HCT116 (cell line): Measurements from ENCODE around the gene CEP112. TPM values are rescaled to one million over a fixed set of nuclear protein-coding genes. Genes with fewer than 3 reads are reported as not detected.

Experiments used
- ATAC-seq: fragments of 200-7000 bp; cut with Tn5 transposase; 2 replicates; pipeline ENCODE4 v1.9.1; 2020; ENCODE audit warnings: mild to moderate bottlenecking, moderate library complexity
- BruUV-seq: library from RNA; stranded (reverse); fragments of 400-500 nt; replicated peaks from 2 replicates; lab custom pipeline; 2021; lab: Mats Ljungman, UMichigan
- CTCF ChIA-PET: fragments of 300-600 bp; sonication (Branson Sonifier 250); formaldehyde crosslinking; loops from one replicate; lab custom pipeline; 2021; ENCODE audit warnings: antibody characterized with exemption; lab: Charles Lee
- POLR2A ChIA-PET: fragments of 300-600, 350-600 bp; sonication (Branson Sonifier 250); formaldehyde crosslinking; loops from one replicate; lab custom pipeline; 2021; ENCODE audit warnings: antibody characterized with exemption; lab: Charles Lee
- RAD21 ChIA-PET, 2 experiments: fragments of 300-600 bp; sonication (Branson Sonifier 250); formaldehyde crosslinking; loops; one replicate each; lab custom pipeline; 2023; ENCODE audit warnings: low total read pairs in 2 of 2; ENCODE audit not compliant: uncharacterized antibody in 2 of 2, unreplicated experiment in 2 of 2, low non-redundant PET in 1 of 2; lab: Charles Lee
- DNase-seq: peaks from one replicate; pipeline ENCODE4 v3.0.0-alpha.2; 2010; ENCODE audit warnings: low read depth, low spot score
- H2AFZ ChIP-seq: fragments of 200-600 bp; shearing (Covaris generic), sonication (generic); 2 replicates; pipeline ENCODE4 v1.6.1; 2017; ENCODE audit warnings: low read depth, mixed run types, mixed read lengths, antibody characterized with exemption, low read length; ENCODE audit not compliant: poor library complexity, severe bottlenecking
- H3K27ac ChIP-seq: 2 replicates; pipeline ENCODE4 v1.5.1; 2012; ENCODE audit warnings: low read depth, low read length
- H3K27me3 ChIP-seq: fragments of 200-600 bp; sonication (generic); 2 replicates; pipeline ENCODE4 v1.6.1; 2016; ENCODE audit warnings: mixed run types, low read length, mixed read lengths; ENCODE audit not compliant: insufficient read depth
- H3K36me3 ChIP-seq, 2 experiments: fragments of 200-500 bp in 1 of 2; fragments of 200-600 bp in 1 of 2; sonication (Bioruptor generic) in 1 of 2; sonication (generic) in 1 of 2; 2 replicates each; pipeline versions ENCODE4 v1.5.1 to v1.6.1; 2014 to 2016; ENCODE audit warnings: low read length in 2 of 2, inconsistent platforms in 1 of 2, mixed read lengths in 1 of 2, mixed run types in 1 of 2; ENCODE audit not compliant: insufficient read depth in 2 of 2, control insufficient read depth in 1 of 2
- H3K4me1 ChIP-seq, 2 experiments: fragments of 200-600 bp in 1 of 2; sonication (generic) in 1 of 2; 2 replicates each; pipeline versions ENCODE4 v1.5.1 to v1.6.1; 2012 to 2017; ENCODE audit warnings: low read length in 2 of 2, inconsistent platforms in 1 of 2, mild to moderate bottlenecking in 1 of 2, mixed read lengths in 1 of 2, mixed run types in 1 of 2, moderate library complexity in 1 of 2; ENCODE audit not compliant: insufficient read depth in 2 of 2, control insufficient read depth in 1 of 2
- H3K4me2 ChIP-seq: fragments of 200-600 bp; sonication (generic); 2 replicates; pipeline ENCODE4 v1.6.1; 2017; ENCODE audit warnings: mixed run types, low read length, mixed read lengths
- H3K4me3 ChIP-seq, 2 experiments: fragments of 200-600 bp in 1 of 2; sonication (generic) in 1 of 2; replicated peaks in 1 of 2; 2 replicates each; pipeline ENCODE4 v1.5.1; 2011 to 2016; ENCODE audit warnings: low read length in 2 of 2, control low read depth in 1 of 2, low read depth in 1 of 2, mild to moderate bottlenecking in 1 of 2, mixed read lengths in 1 of 2, mixed run types in 1 of 2
- H3K79me2 ChIP-seq: fragments of 200-600 bp; sonication (generic); 2 replicates; pipeline ENCODE4 v1.6.1; 2017; ENCODE audit warnings: mild to moderate bottlenecking, mixed run types, low read length, moderate library complexity, mixed read lengths; ENCODE audit not compliant: insufficient read depth
- H3K9ac ChIP-seq: fragments of 200-600 bp; sonication (generic); 2 replicates; pipeline ENCODE4 v1.6.1; 2016; ENCODE audit warnings: low read length, mixed read lengths
- H3K9me2 ChIP-seq: fragments of 200-600 bp; sonication (generic), shearing (Covaris generic); 2 replicates; pipeline ENCODE4 v1.6.1; 2017; ENCODE audit warnings: mixed run types, mild to moderate bottlenecking, moderate library complexity; ENCODE audit not compliant: insufficient read depth
- H3K9me3 ChIP-seq, 2 experiments: fragments of 200-500 bp in 1 of 2; fragments of 200-600 bp in 1 of 2; sonication (Bioruptor generic) in 1 of 2; sonication (generic) in 1 of 2; 2 replicates each; pipeline ENCODE4 v1.6.1; 2014 to 2017; ENCODE audit warnings: low read length in 2 of 2, mixed read lengths in 2 of 2, inconsistent platforms in 1 of 2, low read depth in 1 of 2, mild to moderate bottlenecking in 1 of 2, mixed run types in 1 of 2, moderate library complexity in 1 of 2; ENCODE audit not compliant: control insufficient read depth in 1 of 2, insufficient read depth in 1 of 2
- H4K20me1 ChIP-seq: fragments of 200-600 bp; sonication (generic), shearing (Covaris generic); 2 replicates; pipeline ENCODE4 v1.6.1; 2017; ENCODE audit warnings: mixed run types, mild to moderate bottlenecking, moderate library complexity; ENCODE audit not compliant: insufficient read depth
- CBX3 ChIP-seq: IDR thresholded peaks from 2 replicates; pipeline ENCODE4 v1.6.1; 2012; ENCODE audit warnings: low read depth
- CEBPB ChIP-seq: IDR thresholded peaks from 2 replicates; pipeline ENCODE4 v1.6.1; 2012; ENCODE audit warnings: low read depth
- EGR1 ChIP-seq: IDR thresholded peaks from 2 replicates; pipeline ENCODE4 v1.6.1; 2012; ENCODE audit warnings: low read depth
- ELF1 ChIP-seq: IDR thresholded peaks from 2 replicates; pipeline ENCODE4 v1.6.1; 2012; ENCODE audit warnings: low read depth, borderline replicate concordance
- EZH2phosphoT487 ChIP-seq: fragments of 200-600 bp; IDR thresholded peaks from 2 replicates; pipeline ENCODE4 v1.6.1; 2018; ENCODE audit warnings: antibody characterized with exemption, borderline replicate concordance
- FOSL1 ChIP-seq: IDR thresholded peaks from 2 replicates; pipeline ENCODE4 v1.6.1; 2012; ENCODE audit warnings: low read depth
- JUND ChIP-seq: IDR thresholded peaks from 2 replicates; pipeline ENCODE4 v1.6.1; 2012
- POLR2A ChIP-seq: IDR thresholded peaks from 2 replicates; pipeline ENCODE4 v1.7.0; 2011; ENCODE audit warnings: borderline replicate concordance; ENCODE audit not compliant: insufficient read depth, insufficient read length; ENCODE audit errors: extremely low read depth
- POLR2AphosphoS5 ChIP-seq: IDR thresholded peaks from 2 replicates; pipeline ENCODE4 v1.6.1; 2011; ENCODE audit warnings: mild to moderate bottlenecking, low read depth, low read length, moderate library complexity
- SIN3A ChIP-seq: IDR thresholded peaks from 2 replicates; pipeline ENCODE4 v1.6.1; 2012; ENCODE audit warnings: low read depth
- TCF7L2 ChIP-seq: IDR thresholded peaks from 2 replicates; pipeline ENCODE4 v1.7.0; 2011; ENCODE audit warnings: borderline replicate concordance, inconsistent platforms; ENCODE audit not compliant: insufficient read depth, insufficient read length; ENCODE audit errors: extremely low read depth
- YY1 ChIP-seq: IDR thresholded peaks from 2 replicates; pipeline ENCODE4 v1.6.1; 2011; ENCODE audit warnings: low read length, low read depth, moderate library complexity, mild to moderate bottlenecking; ENCODE audit not compliant: insufficient replicate concordance; ENCODE audit errors: extremely low read depth
- ZBTB33 ChIP-seq: IDR thresholded peaks from 2 replicates; pipeline ENCODE4 v1.6.1; 2011; ENCODE audit warnings: mild to moderate bottlenecking, low read length, moderate library complexity; ENCODE audit not compliant: insufficient replicate concordance; ENCODE audit errors: extremely low read depth
- ZFX ChIP-seq: fragments of 450-650 bp; IDR thresholded peaks from 2 replicates; pipeline ENCODE4 v1.6.1; 2017
- ZNF274 ChIP-seq: fragments of 200-500 bp; sonication (Bioruptor generic); IDR thresholded peaks from 2 replicates; pipeline ENCODE4 v1.6.1; 2014; ENCODE audit warnings: mild to moderate bottlenecking, low read depth, low read length, inconsistent platforms
- intact Hi-C: fragments of 100-400 bp; cut with micrococcal nuclease; formaldehyde crosslinking; loops from 2 replicates; pipeline ENCODE4 v1.10.0; 2022
- total RNA-seq: library from RNA; stranded (reverse); gene quantifications from one replicate; pipeline ENCODE4 v1.2.1, GENCODE V29; 2021; ENCODE audit not compliant: unreplicated experiment
- TF ChIP-seq, protein P1 (sequence below): IDR thresholded peaks from 2 replicates; pipeline ENCODE4 v1.6.1; 2012

CEP112 gene
- total RNA-seq, 1 experiment from 2014 or later = 10.9 TPM

DNA sequence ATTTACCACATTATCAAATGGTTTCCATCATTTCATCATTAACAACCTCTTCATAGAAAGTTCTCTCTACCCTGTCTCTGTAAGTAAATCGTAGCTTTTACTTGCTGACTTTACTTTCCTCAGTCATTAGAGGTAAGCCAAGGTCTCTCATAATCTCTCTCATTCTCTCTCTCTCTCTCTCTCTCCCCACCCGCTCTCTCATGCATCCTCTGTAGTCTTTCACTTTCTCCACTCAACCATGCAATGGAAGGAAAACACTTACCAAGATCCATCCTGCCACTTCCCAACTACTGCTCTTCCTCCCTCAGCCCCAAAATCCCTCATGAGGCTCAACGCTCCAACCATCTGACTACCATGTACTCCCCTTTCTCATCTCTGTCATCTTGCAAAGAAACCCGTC is 6.1 kb downstream of the CEP112 start:
- no peak for TF ChIP-seq EZH2phosphoT487
- TF ChIP-seq, protein P1, sequence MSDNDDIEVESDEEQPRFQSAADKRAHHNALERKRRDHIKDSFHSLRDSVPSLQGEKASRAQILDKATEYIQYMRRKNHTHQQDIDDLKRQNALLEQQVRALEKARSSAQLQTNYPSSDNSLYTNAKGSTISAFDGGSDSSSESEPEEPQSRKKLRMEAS = no peak
- TF ChIP-seq ZNF274 = no peak
- no peak for TF ChIP-seq YY1
- no peak for TF ChIP-seq ZBTB33
- TF ChIP-seq CEBPB = no peak
- TF ChIP-seq TCF7L2 = no peak
- no peak for TF ChIP-seq SIN3A
- no peak for TF ChIP-seq FOSL1
- no peak for TF ChIP-seq CBX3
- TF ChIP-seq JUND = no peak
- TF ChIP-seq EGR1 = no peak
- no peak for TF ChIP-seq POLR2AphosphoS5
- TF ChIP-seq POLR2A = no peak
- TF ChIP-seq ELF1 = no peak
- TF ChIP-seq ZFX = no peak
- Histone ChIP-seq H3K9me2 (no peaks in the 10 kb centered on the region), H3K79me2 (no peaks in the 10 kb centered on the region), H2AFZ (no peak overlapping the region), H3K4me1 (peaks cover 6% of the 10 kb centered on the region in 2 experiments; a peak in 3 of 4 replicates), H3K9me3 (no peaks in the 10 kb centered on the region), H4K20me1 (no peaks in the 10 kb centered on the region), H3K27ac (no peak overlapping the region), H3K27me3 (no peaks in the 10 kb centered on the region), H3K9ac (no peak overlapping the region), H3K36me3 (peaks cover 0 to 11% of the 10 kb centered on the region in 2 experiments; a peak in 2 of 4 replicates), H3K4me3 (no peak overlapping the region), H3K4me2 (no peak overlapping the region)
- BruUV-seq = no TSS peak
- intact Hi-C loops = no loop called here
- RAD21 ChIA-PET = no interaction called here
- POLR2A ChIA-PET = no interaction called here
- CTCF ChIA-PET = no interaction called here
- no peak for ATAC-seq
- no peak for DNase-seq
